Neural cell (in vitro differentiated cells): ENCODE results near the gene ZNF774. TPM values are rescaled to one million over a fixed set of nuclear protein-coding genes. Genes with fewer than 3 reads are reported as not detected.

ENCODE experiments used
- H2AFZ ChIP-seq: fragments of 200-600, 300-800 bp; sonication (generic), shearing (Covaris generic); 2 replicates; pipeline ENCODE4 v1.6.0; 2014; ENCODE audit warnings: low read depth, mild to moderate bottlenecking, antibody characterized with exemption, low read length, moderate library complexity
- H3F3A ChIP-seq: fragments of 200-600 bp; shearing (Covaris generic); 2 replicates; pipeline ENCODE4 v1.6.1; 2016; ENCODE audit warnings: mild to moderate bottlenecking, moderate library complexity, mixed read lengths, antibody characterized with exemption, low read length; ENCODE audit not compliant: insufficient read depth, poor library complexity, severe bottlenecking
- H3K27ac ChIP-seq: fragments of 200-600, 300-800 bp; sonication (generic), shearing (Covaris generic); 2 replicates; pipeline ENCODE4 v1.5.1; 2014; ENCODE audit warnings: mild to moderate bottlenecking, low read length, moderate library complexity
- H3K27me3 ChIP-seq: fragments of 300-800, 200-600 bp; sonication (generic), shearing (Covaris generic); 2 replicates; pipeline ENCODE4 v1.6.0; 2014; ENCODE audit warnings: mild to moderate bottlenecking, low read depth, low read length, moderate library complexity; ENCODE audit not compliant: insufficient read depth
- H3K36me3 ChIP-seq: fragments of 300-800, 200-600 bp; sonication (generic), shearing (Covaris generic); 2 replicates; pipeline ENCODE4 v1.5.1; 2014; ENCODE audit warnings: mild to moderate bottlenecking, antibody characterized with exemption, low read length, moderate library complexity; ENCODE audit not compliant: insufficient read depth
- H3K4me2 ChIP-seq: fragments of 300-800, 200-600 bp; sonication (generic), shearing (Covaris generic); 2 replicates; pipeline ENCODE4 v1.6.0; 2014; ENCODE audit warnings: mild to moderate bottlenecking, low read length
- H3K4me3 ChIP-seq: fragments of 300-800, 200-600 bp; sonication (generic), shearing (Covaris generic); 2 replicates; pipeline ENCODE4 v1.5.1; 2014; ENCODE audit warnings: mild to moderate bottlenecking, low read length, moderate library complexity
- H3K79me2 ChIP-seq: fragments of 200-600 bp; shearing (Covaris generic); replicated peaks from 2 replicates; pipeline ENCODE4 v1.6.0; 2014; ENCODE audit warnings: mild to moderate bottlenecking, low read length, moderate library complexity; ENCODE audit not compliant: insufficient read depth
- H3K9ac ChIP-seq: fragments of 300-800, 200-600 bp; sonication (generic), shearing (Covaris generic); 2 replicates; pipeline ENCODE4 v1.6.1; 2016; ENCODE audit warnings: mild to moderate bottlenecking, low read length, mixed read lengths
- H3K9me2 ChIP-seq: fragments of 200-600 bp; shearing (Covaris generic); 2 replicates; pipeline ENCODE4 v1.6.1; 2016; ENCODE audit warnings: mild to moderate bottlenecking, low read length, mixed read lengths; ENCODE audit not compliant: insufficient read depth
- H3K9me3 ChIP-seq: fragments of 200-600, 300-800 bp; sonication (generic), shearing (Covaris generic); 2 replicates; pipeline ENCODE4 v1.6.1; 2016; ENCODE audit warnings: mild to moderate bottlenecking, mixed run types, low read length, moderate library complexity, mixed read lengths
- H4K20me1 ChIP-seq: fragments of 200-600 bp; shearing (Covaris generic); 2 replicates; pipeline ENCODE4 v1.6.1; 2016; ENCODE audit warnings: mild to moderate bottlenecking, mixed run types; ENCODE audit not compliant: insufficient read depth
- CTCF ChIP-seq: fragments of 450-650 bp; IDR thresholded peaks from 2 replicates; pipeline ENCODE4 v1.5.1; 2014; ENCODE audit warnings: antibody characterized with exemption, mild to moderate bottlenecking, moderate library complexity; ENCODE audit not compliant: poor library complexity, severe bottlenecking
- EP300 ChIP-seq: fragments of 450-650 bp; conservative IDR thresholded peaks from 2 replicates; pipeline ENCODE4 v1.6.1; 2014; ENCODE audit warnings: antibody characterized with exemption, mild to moderate bottlenecking, moderate library complexity; ENCODE audit not compliant: poor library complexity, severe bottlenecking
- EZH2 ChIP-seq: fragments of 200-600, 300-800 bp; shearing (Covaris generic), sonication (generic); IDR thresholded peaks from 2 replicates; pipeline ENCODE4 v1.6.1; 2014; ENCODE audit warnings: antibody characterized with exemption, low read length, borderline replicate concordance, mild to moderate bottlenecking; ENCODE audit not compliant: insufficient read depth, poor library complexity, severe bottlenecking
- MXI1 ChIP-seq: fragments of 450-650 bp; conservative IDR thresholded peaks from 2 replicates; pipeline ENCODE4 v1.6.1; 2014; ENCODE audit warnings: antibody characterized with exemption, mild to moderate bottlenecking; ENCODE audit not compliant: poor library complexity, severe bottlenecking
- POLR2AphosphoS5 ChIP-seq: IDR thresholded peaks from 2 replicates; pipeline ENCODE4 v1.6.1; 2012
- RAD21 ChIP-seq: fragments of 450-650 bp; conservative IDR thresholded peaks from 2 replicates; pipeline ENCODE4 v1.6.1; 2014; ENCODE audit warnings: antibody characterized with exemption, mild to moderate bottlenecking, moderate library complexity
- REST ChIP-seq: IDR thresholded peaks from 2 replicates; pipeline ENCODE4 v1.6.1; 2012; ENCODE audit warnings: borderline replicate concordance
- SMC3 ChIP-seq: fragments of 450-650 bp; conservative IDR thresholded peaks from 2 replicates; pipeline ENCODE4 v1.6.1; 2014; ENCODE audit warnings: antibody characterized with exemption, mild to moderate bottlenecking, moderate library complexity; ENCODE audit not compliant: poor library complexity
- TAF1 ChIP-seq: IDR thresholded peaks from 2 replicates; pipeline ENCODE4 v1.6.1; 2012; ENCODE audit warnings: low read depth
- polyA plus RNA-seq: library from polyadenylated mRNA; depleted of rRNA; stranded (reverse); fragments of >200 nt; gene quantifications from 2 replicates; pipeline ENCODE4 v1.2.3, GENCODE V29; 2014

ZNF774 gene
- polyA plus RNA-seq, 1 donor from 2014 or later, result 6.8 TPM

- no peaks in the 10 kb centered on the region for H3F3A ChIP-seq
- H3K36me3 ChIP-seq, result no peaks in the 10 kb centered on the region
- H3K9me3 ChIP-seq, result no peaks in the 10 kb centered on the region
- H3K27ac ChIP-seq, result no peak overlapping the region
- H3K9me2 ChIP-seq, result no peaks in the 10 kb centered on the region
- H3K9ac ChIP-seq, result no peak overlapping the region
- TF ChIP-seq CTCF (no peak), TAF1 (no peak), EZH2 (no peak), POLR2AphosphoS5 (no peak), EP300 (no peak), MXI1 (no peak), SMC3 (no peak), REST (no peak), RAD21 (no peak)
- H4K20me1 ChIP-seq, result no peaks in the 10 kb centered on the region
- H3K27me3 ChIP-seq, result no peaks in the 10 kb centered on the region
- H3K4me2 ChIP-seq, result no peak overlapping the region
- no peak overlapping the region for H3K4me3 ChIP-seq
- H3K79me2 ChIP-seq, result no peaks in the 10 kb centered on the region
- no peak overlapping the region for H2AFZ ChIP-seq
Observed at GRCh38 chr15:90322538-90322937, 29.5 kb upstream of the ZNF774 start.

GRCh38 chr15:90325726-90326125, 26.4 kb upstream of the ZNF774 start:
- Histone ChIP-seq H3K4me3 (no peak overlapping the region), H3K79me2 (no peaks in the 10 kb centered on the region), H3K9ac (no peak overlapping the region), H3K27ac (no peak overlapping the region), H4K20me1 (no peaks in the 10 kb centered on the region), H2AFZ (no peak overlapping the region), H3K27me3 (no peaks in the 10 kb centered on the region), H3K9me3 (no peaks in the 10 kb centered on the region), H3K36me3 (no peaks in the 10 kb centered on the region), H3K9me2 (no peaks in the 10 kb centered on the region), H3F3A (no peaks in the 10 kb centered on the region), H3K4me2 (no peak overlapping the region)
- TF ChIP-seq POLR2AphosphoS5 (no peak), RAD21 (no peak), MXI1 (no peak), CTCF (no peak), EP300 (no peak), TAF1 (no peak), EZH2 (no peak), SMC3 (no peak), REST (no peak)
